Spinal cord (tissue), 10 donors: Measurements from ENCODE around the gene ASPSCR1. TPM values are rescaled to one million over a fixed set of nuclear protein-coding genes. Genes with fewer than 3 reads are reported as not detected.

Experiments used
- DNase-seq, 6 donors: peaks; one replicate each; pipeline versions ENCODE4 v3.0.0 to v3.0.0-alpha.2; 2013 to 2015; ENCODE audit warnings: low spot score in 6 of 6, low read depth in 4 of 6
- H3K27ac ChIP-seq: one replicate; pipeline ENCODE4 v1.5.1; 2013; ENCODE audit warnings: low read depth, low read length, control low read depth
- H3K27me3 ChIP-seq: one replicate; pipeline ENCODE4 v1.6.1; 2013; ENCODE audit warnings: low read length; ENCODE audit not compliant: control insufficient read depth, insufficient read depth
- H3K36me3 ChIP-seq: one replicate; pipeline ENCODE4 v1.6.1; 2013; ENCODE audit warnings: low read length; ENCODE audit not compliant: control insufficient read depth, insufficient read depth
- H3K4me1 ChIP-seq: one replicate; pipeline ENCODE4 v1.6.1; 2013; ENCODE audit warnings: low read length; ENCODE audit not compliant: control insufficient read depth, insufficient read depth
- H3K4me3 ChIP-seq: one replicate; pipeline ENCODE4 v1.5.1; 2013; ENCODE audit warnings: low read depth, low read length, control low read depth
- H3K9me3 ChIP-seq: one replicate; pipeline ENCODE4 v1.6.1; 2013; ENCODE audit warnings: low read length; ENCODE audit not compliant: control insufficient read depth, insufficient read depth
- WGBS: methylation state at CpG from one replicate; pipeline ENCODE4 v1.1.5; 2013; ENCODE audit warnings: missing lambda C conversion rate; ENCODE audit not compliant: insufficient coverage; 5-methylcytosine and 5-hydroxymethylcytosine counted together
- polyA plus RNA-seq, 2 donors: library from polyadenylated mRNA; unstranded; fragments of 120-200 nt; gene quantifications; one replicate each; pipeline ENCODE4 v1.2.1, GENCODE V29; 2013; ENCODE audit not compliant: insufficient read length in 2 of 2
- total RNA-seq, 2 donors: library from RNA; depleted of rRNA in 1 of 2; stranded (reverse); fragments of 120-200 nt in 1 of 2; fragments of >200 nt in 1 of 2; gene quantifications; one replicate each; pipeline versions ENCODE4 v1.2.3 to v1.2.4, GENCODE V29; 2013 to 2014
- donor health status: healthy.

Gene ASPSCR1
- total and polyA plus RNA-seq, 4 donors, result 22.3 to 53.7 (median 40.9) TPM

- WGBS, result 3% methylated on average over 59 of the region's 59 CpGs
- Histone ChIP-seq H3K9me3 (no peaks in the 10 kb centered on the region), H3K4me3 (peak overlapping the region; percentile 55), H3K36me3 (peaks cover 76% of the 10 kb centered on the region), H3K27me3 (no peaks in the 10 kb centered on the region), H3K27ac (no peak overlapping the region), H3K4me1 (peaks cover 61% of the 10 kb centered on the region)
- peak in 1 of 6 donors; percentile 9 for DNase-seq
Measured at GRCh38 chr17:82031885-82032627, 54.6 kb downstream of the ASPSCR1 start.

- Histone ChIP-seq H3K27me3 (no peaks in the 10 kb centered on the region), H3K4me3 (no peak overlapping the region), H3K27ac (no peak overlapping the region), H3K36me3 (peaks cover 61% of the 10 kb centered on the region), H3K4me1 (peaks cover 69% of the 10 kb centered on the region), H3K9me3 (no peaks in the 10 kb centered on the region)
- no peak for DNase-seq
- WGBS, result 88% methylated on average over 24 of the region's 38 CpGs
Measured at GRCh38 chr17:82033359-82034085, 56.1 kb downstream of the ASPSCR1 start.

- Histone ChIP-seq H3K9me3 (no peaks in the 10 kb centered on the region), H3K4me1 (peaks cover 66% of the 10 kb centered on the region), H3K27ac (no peak overlapping the region), H3K36me3 (peaks cover 51% of the 10 kb centered on the region), H3K4me3 (no peak overlapping the region), H3K27me3 (no peaks in the 10 kb centered on the region)
- WGBS, result 81% methylated on average over 17 of the region's 23 CpGs
- DNase-seq, result no peak
Measured at GRCh38 chr17:82034371-82035011, 57.1 kb downstream of the ASPSCR1 start.

GRCh38 chr17:82035488-82035887, 58.1 kb downstream of the ASPSCR1 start:
- no peak overlapping the region for H3K4me3 ChIP-seq
- 80% methylated on average over 5 of the region's 8 CpGs for WGBS
- H3K27me3 ChIP-seq, result no peaks in the 10 kb centered on the region
- H3K36me3 ChIP-seq, result peaks cover 42% of the 10 kb centered on the region
- H3K27ac ChIP-seq, result no peak overlapping the region
- H3K9me3 ChIP-seq, result no peaks in the 10 kb centered on the region
- DNase-seq, result no peak
- peaks cover 56% of the 10 kb centered on the region for H3K4me1 ChIP-seq

- Histone ChIP-seq H3K4me3 (peak overlapping the region; percentile 65), H3K27ac (peak overlapping the region; percentile 84), H3K36me3 (peaks cover 42% of the 10 kb centered on the region), H3K9me3 (no peaks in the 10 kb centered on the region), H3K27me3 (no peaks in the 10 kb centered on the region), H3K4me1 (peaks cover 50% of the 10 kb centered on the region)
- no peak for DNase-seq
- WGBS, result 83% methylated on average over 18 of the region's 20 CpGs
Measured at GRCh38 chr17:82035956-82036633, 58.7 kb downstream of the ASPSCR1 start.

GRCh38 chr17:82036634-82037091, 59.2 kb downstream of the ASPSCR1 start:
- no peaks in the 10 kb centered on the region for H3K9me3 ChIP-seq
- H3K27me3 ChIP-seq, result no peaks in the 10 kb centered on the region
- no peak for DNase-seq
- H3K4me3 ChIP-seq, result peak overlapping the region; percentile 65
- H3K36me3 ChIP-seq, result peaks cover 42% of the 10 kb centered on the region
- peak overlapping the region; percentile 84 for H3K27ac ChIP-seq
- peaks cover 49% of the 10 kb centered on the region for H3K4me1 ChIP-seq
- WGBS, result 38% methylated on average over 23 of the region's 23 CpGs

- peaks cover 44% of the 10 kb centered on the region for H3K4me1 ChIP-seq
- under 1% methylated on average over 92 of the region's 92 CpGs for WGBS
- H3K4me3 ChIP-seq, result peak within 1 kb of the TSS; percentile 65
- peak within 1 kb of the TSS; percentile 84 for H3K27ac ChIP-seq
- no peaks in the 10 kb centered on the region for H3K27me3 ChIP-seq
- peaks cover 41% of the 10 kb centered on the region for H3K36me3 ChIP-seq
- H3K9me3 ChIP-seq, result no peaks in the 10 kb centered on the region
- DNase-seq, result peak; percentile 78 to 98 (median 90)
Measured at GRCh38 chr17:82037092-82037888, 59.9 kb downstream of the ASPSCR1 start, which contains the start of gene DCXR. TSS of gene DCXR (minus strand) at chr17:82037697. CDS start at chr17:82037682, 15 bp downstream.

- peaks cover 38% of the 10 kb centered on the region for H3K4me1 ChIP-seq
- no peaks in the 10 kb centered on the region for H3K9me3 ChIP-seq
- no peak for DNase-seq
- peak overlapping the region; percentile 84 for H3K27ac ChIP-seq
- H3K27me3 ChIP-seq, result no peaks in the 10 kb centered on the region
- WGBS, result 17% methylated on average over 9 of the region's 10 CpGs
- peak overlapping the region; percentile 50 for H3K4me3 ChIP-seq
- peaks cover 35% of the 10 kb centered on the region for H3K36me3 ChIP-seq
Measured at GRCh38 chr17:82037889-82038195, 60.4 kb downstream of the ASPSCR1 start.
